PFSK-1 (cell line): ENCODE results near the gene LRRIQ3.

Experiments
- POLR2AphosphoS5 ChIP-seq: IDR thresholded peaks from 2 replicates; pipeline ENCODE4 v1.6.1; 2012; ENCODE audit warnings: low read depth, mild to moderate bottlenecking, control low read depth, low read length, moderate library complexity
- SIN3A ChIP-seq: IDR thresholded peaks from 2 replicates; pipeline ENCODE4 v1.6.1; 2012; ENCODE audit warnings: mild to moderate bottlenecking, low read length, moderate library complexity, borderline replicate concordance; ENCODE audit not compliant: insufficient read depth
- TAF1 ChIP-seq: IDR thresholded peaks from 2 replicates; pipeline ENCODE4 v1.6.1; 2012; ENCODE audit warnings: low read length, control low read depth, borderline replicate concordance; ENCODE audit not compliant: insufficient read depth
- TF ChIP-seq, protein P1 (sequence below), 2 experiments: IDR thresholded peaks; 2 replicates each; pipeline versions ENCODE4 v1.6.1 to v1.8.0; 2011 to 2012; ENCODE audit warnings: low read depth in 2 of 2, low read length in 2 of 2, control low read depth in 1 of 2, inconsistent platforms in 1 of 2, mild to moderate bottlenecking in 1 of 2, moderate library complexity in 1 of 2; ENCODE audit not compliant: insufficient read depth in 1 of 2

GRCh38 chr1:74236440-74236839, 38.5 kb upstream of the LRRIQ3 start:
- TF ChIP-seq TAF1: no peak
- TF ChIP-seq SIN3A: no peak
- TF ChIP-seq, protein P1, sequence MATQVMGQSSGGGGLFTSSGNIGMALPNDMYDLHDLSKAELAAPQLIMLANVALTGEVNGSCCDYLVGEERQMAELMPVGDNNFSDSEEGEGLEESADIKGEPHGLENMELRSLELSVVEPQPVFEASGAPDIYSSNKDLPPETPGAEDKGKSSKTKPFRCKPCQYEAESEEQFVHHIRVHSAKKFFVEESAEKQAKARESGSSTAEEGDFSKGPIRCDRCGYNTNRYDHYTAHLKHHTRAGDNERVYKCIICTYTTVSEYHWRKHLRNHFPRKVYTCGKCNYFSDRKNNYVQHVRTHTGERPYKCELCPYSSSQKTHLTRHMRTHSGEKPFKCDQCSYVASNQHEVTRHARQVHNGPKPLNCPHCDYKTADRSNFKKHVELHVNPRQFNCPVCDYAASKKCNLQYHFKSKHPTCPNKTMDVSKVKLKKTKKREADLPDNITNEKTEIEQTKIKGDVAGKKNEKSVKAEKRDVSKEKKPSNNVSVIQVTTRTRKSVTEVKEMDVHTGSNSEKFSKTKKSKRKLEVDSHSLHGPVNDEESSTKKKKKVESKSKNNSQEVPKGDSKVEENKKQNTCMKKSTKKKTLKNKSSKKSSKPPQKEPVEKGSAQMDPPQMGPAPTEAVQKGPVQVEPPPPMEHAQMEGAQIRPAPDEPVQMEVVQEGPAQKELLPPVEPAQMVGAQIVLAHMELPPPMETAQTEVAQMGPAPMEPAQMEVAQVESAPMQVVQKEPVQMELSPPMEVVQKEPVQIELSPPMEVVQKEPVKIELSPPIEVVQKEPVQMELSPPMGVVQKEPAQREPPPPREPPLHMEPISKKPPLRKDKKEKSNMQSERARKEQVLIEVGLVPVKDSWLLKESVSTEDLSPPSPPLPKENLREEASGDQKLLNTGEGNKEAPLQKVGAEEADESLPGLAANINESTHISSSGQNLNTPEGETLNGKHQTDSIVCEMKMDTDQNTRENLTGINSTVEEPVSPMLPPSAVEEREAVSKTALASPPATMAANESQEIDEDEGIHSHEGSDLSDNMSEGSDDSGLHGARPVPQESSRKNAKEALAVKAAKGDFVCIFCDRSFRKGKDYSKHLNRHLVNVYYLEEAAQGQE (IDR thresholded peaks at IDR 0.05; ENCODE audit: insufficient read depth in 1 of 2, low read depth in 2 of 2, low read length in 2 of 2): no peak
- TF ChIP-seq POLR2AphosphoS5: no peak
